Mesendoderm (in vitro differentiated cells): ENCODE data around the gene IPO7.
"Not testable (repeated sequence)": the region's sequence is repeated elsewhere in the genome, so short reads cannot be mapped to it uniquely, and the experiment has no call there.

Experiments used
- DNase-seq: peaks from one replicate; pipeline ENCODE4 v3.0.0; 2013
- H2AK5ac ChIP-seq: 2 replicates; pipeline ENCODE4 v1.6.1; 2013; ENCODE audit warnings: low read length, inconsistent platforms
- H2BK120ac ChIP-seq: 2 replicates; pipeline ENCODE4 v1.6.1; 2013; ENCODE audit warnings: low read depth, mild to moderate bottlenecking, low read length, moderate library complexity, mixed read lengths
- H2BK15ac ChIP-seq: replicated peaks from 2 replicates; pipeline ENCODE4 v1.6.1; 2013; ENCODE audit warnings: low read depth, mild to moderate bottlenecking, moderate library complexity
- H2BK5ac ChIP-seq: 2 replicates; pipeline ENCODE4 v1.6.1; 2013; ENCODE audit warnings: low read length, inconsistent platforms
- H3K18ac ChIP-seq: 2 replicates; pipeline ENCODE4 v1.6.1; 2013; ENCODE audit warnings: mild to moderate bottlenecking, low read length, mixed read lengths
- H3K23ac ChIP-seq: one replicate; pipeline ENCODE4 v1.6.1; 2013; ENCODE audit warnings: low read length
- H3K27ac ChIP-seq: 2 replicates; pipeline ENCODE4 v1.5.1; 2013; ENCODE audit warnings: low read depth, mild to moderate bottlenecking, inconsistent platforms, low read length, moderate library complexity
- H3K27me3 ChIP-seq: 2 replicates; pipeline ENCODE4 v1.6.1; 2013; ENCODE audit warnings: low read length, control low read depth, mild to moderate bottlenecking, inconsistent platforms; ENCODE audit not compliant: insufficient read depth, poor library complexity
- H3K36me3 ChIP-seq: 2 replicates; pipeline ENCODE4 v1.6.1; 2013; ENCODE audit warnings: low read length, inconsistent platforms; ENCODE audit not compliant: control insufficient read depth, insufficient read depth
- H3K4ac ChIP-seq: one replicate; pipeline ENCODE4 v1.6.1; 2013; ENCODE audit warnings: low read depth, mild to moderate bottlenecking, low read length, moderate library complexity
- H3K4me1 ChIP-seq: 2 replicates; pipeline ENCODE4 v1.6.1; 2013; ENCODE audit warnings: low read depth, low read length, inconsistent platforms; ENCODE audit not compliant: control insufficient read depth
- H3K4me2 ChIP-seq: 2 replicates; pipeline ENCODE4 v1.6.1; 2013; ENCODE audit warnings: low read length
- H3K4me3 ChIP-seq: 2 replicates; pipeline ENCODE4 v1.5.1; 2013; ENCODE audit warnings: mild to moderate bottlenecking, low read length
- H3K56ac ChIP-seq: one replicate; pipeline ENCODE4 v1.6.1; 2013; ENCODE audit warnings: low read length
- H3K79me1 ChIP-seq: 2 replicates; pipeline ENCODE4 v1.6.1; 2013; ENCODE audit warnings: low read length, inconsistent platforms
- H3K79me2 ChIP-seq: 2 replicates; pipeline ENCODE4 v1.6.1; 2013; ENCODE audit warnings: mild to moderate bottlenecking, low read length; ENCODE audit not compliant: control insufficient read depth, insufficient read depth
- H3K9ac ChIP-seq: 2 replicates; pipeline ENCODE4 v1.6.1; 2013; ENCODE audit warnings: low read length, inconsistent platforms
- H4K5ac ChIP-seq: one replicate; pipeline ENCODE4 v1.6.1; 2013; ENCODE audit warnings: low read length
- H4K8ac ChIP-seq: one replicate; pipeline ENCODE4 v1.6.1; 2013; ENCODE audit warnings: low read depth, mild to moderate bottlenecking, control low read depth, low read length, moderate library complexity
- WGBS: extraction: QIAGEN DNeasy Blood & Tissue Kit; methylation state at CpG from one replicate; pipeline ENCODE4 v1.1.7; 2013; ENCODE audit warnings: low lambda C conversion rate, missing lambda C conversion rate; ENCODE audit not compliant: insufficient coverage; ENCODE audit errors: extremely low coverage; 5-methylcytosine and 5-hydroxymethylcytosine counted together

IPO7 gene

GRCh38 chr11:9386901-9387300, 2.4 kb downstream of the IPO7 start:
- no peaks in the 10 kb centered on the region for H3K4me1 ChIP-seq
- H3K27ac ChIP-seq = no peak overlapping the region
- H3K9ac ChIP-seq = no peak overlapping the region
- no peak for DNase-seq
- no peak overlapping the region for H3K18ac ChIP-seq
- H3K79me1 ChIP-seq = no peaks in the 10 kb centered on the region
- no peak overlapping the region for H3K56ac ChIP-seq
- WGBS = no CpG with 5 or more reads among the region's 1 CpG
- H4K8ac ChIP-seq = no peak overlapping the region
- H3K23ac ChIP-seq = no peak overlapping the region
- no peak overlapping the region for H3K4me3 ChIP-seq
- no peaks in the 10 kb centered on the region for H3K36me3 ChIP-seq
- peaks cover 63% of the 10 kb centered on the region for H3K79me2 ChIP-seq
- no peak overlapping the region for H4K5ac ChIP-seq
- H2AK5ac ChIP-seq = no peak overlapping the region
- H3K4ac ChIP-seq = no peak overlapping the region
- H3K4me2 ChIP-seq = no peak overlapping the region
- H2BK120ac ChIP-seq = no peak overlapping the region
- no peak overlapping the region for H2BK5ac ChIP-seq
- no peak overlapping the region for H2BK15ac ChIP-seq
- no peaks in the 10 kb centered on the region for H3K27me3 ChIP-seq

DNA sequence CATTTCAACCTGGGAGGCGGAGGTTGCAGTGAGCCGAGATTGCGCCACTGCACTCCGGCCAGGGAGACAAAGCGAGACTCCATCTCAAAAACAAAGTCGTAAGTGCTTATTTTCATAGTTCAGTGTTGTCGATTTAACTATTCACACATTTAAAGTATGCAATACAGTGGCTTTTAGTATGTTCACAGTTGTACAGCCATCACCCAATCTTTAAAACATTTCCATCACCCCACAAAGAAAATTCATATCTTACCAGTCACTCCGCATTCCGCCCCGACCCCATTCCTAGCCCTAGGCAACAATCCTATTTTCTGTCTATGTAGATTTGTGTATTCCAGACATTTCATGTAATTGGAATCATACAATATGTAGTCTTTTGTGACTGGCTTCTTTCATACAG, 11.9 kb downstream of the IPO7 start:
- H3K4ac ChIP-seq = no peak overlapping the region
- DNase-seq = no peak
- H3K27me3 ChIP-seq = no peaks in the 10 kb centered on the region
- no CpG with 5 or more reads among the region's 10 CpGs for WGBS
- no peak overlapping the region for H4K8ac ChIP-seq
- H3K4me3 ChIP-seq = no peak overlapping the region
- no peaks in the 10 kb centered on the region for H3K79me1 ChIP-seq
- H3K56ac ChIP-seq = peak overlapping the region; percentile 15
- H3K27ac ChIP-seq = no peak overlapping the region
- H3K9ac ChIP-seq = no peak overlapping the region
- H3K79me2 ChIP-seq = peaks cover 89% of the 10 kb centered on the region
- H3K23ac ChIP-seq = no peak overlapping the region
- H4K5ac ChIP-seq = no peak overlapping the region
- H3K18ac ChIP-seq = no peak overlapping the region
- no peak overlapping the region for H2BK15ac ChIP-seq
- no peaks in the 10 kb centered on the region for H3K36me3 ChIP-seq
- no peak overlapping the region for H2BK120ac ChIP-seq
- no peaks in the 10 kb centered on the region for H3K4me1 ChIP-seq
- H2AK5ac ChIP-seq = no peak overlapping the region
- no peak overlapping the region for H3K4me2 ChIP-seq
- no peak overlapping the region for H2BK5ac ChIP-seq

GRCh38 chr11:9396752-9397151, 12.3 kb downstream of the IPO7 start:
- Histone ChIP-seq H3K79me1 (no peaks in the 10 kb centered on the region), H3K36me3 (no peaks in the 10 kb centered on the region), H3K27ac (no peak overlapping the region), H3K23ac (no peak overlapping the region), H4K8ac (no peak overlapping the region), H4K5ac (no peak overlapping the region), H3K4me3 (no peak overlapping the region), H3K56ac (no peak overlapping the region), H3K4me1 (no peaks in the 10 kb centered on the region), H2BK5ac (no peak overlapping the region), H2AK5ac (no peak overlapping the region), H2BK15ac (no peak overlapping the region), H3K4ac (no peak overlapping the region), H2BK120ac (no peak overlapping the region), H3K27me3 (no peaks in the 10 kb centered on the region), H3K9ac (no peak overlapping the region), H3K18ac (no peak overlapping the region), H3K4me2 (no peak overlapping the region), H3K79me2 (peaks cover 87% of the 10 kb centered on the region)
- DNase-seq = no peak
- no CpG with 5 or more reads among the region's 3 CpGs for WGBS

- Histone ChIP-seq H4K5ac (no peak overlapping the region), H2BK120ac (no peak overlapping the region), H3K36me3 (no peaks in the 10 kb centered on the region), H3K4me1 (no peaks in the 10 kb centered on the region), H3K56ac (no peak overlapping the region), H3K23ac (no peak overlapping the region), H3K18ac (no peak overlapping the region), H2AK5ac (no peak overlapping the region), H3K27ac (no peak overlapping the region), H3K27me3 (no peaks in the 10 kb centered on the region), H3K4me3 (no peak overlapping the region), H3K9ac (no peak overlapping the region), H4K8ac (no peak overlapping the region), H3K79me1 (no peaks in the 10 kb centered on the region), H3K4ac (no peak overlapping the region), H2BK5ac (no peak overlapping the region), H3K4me2 (no peak overlapping the region), H3K79me2 (peaks cover 86% of the 10 kb centered on the region), H2BK15ac (no peak overlapping the region)
- no peak for DNase-seq
- no CpG with 5 or more reads among the region's 4 CpGs for WGBS
Measured at GRCh38 chr11:9397746-9398680, 13.6 kb downstream of the IPO7 start.

DNA sequence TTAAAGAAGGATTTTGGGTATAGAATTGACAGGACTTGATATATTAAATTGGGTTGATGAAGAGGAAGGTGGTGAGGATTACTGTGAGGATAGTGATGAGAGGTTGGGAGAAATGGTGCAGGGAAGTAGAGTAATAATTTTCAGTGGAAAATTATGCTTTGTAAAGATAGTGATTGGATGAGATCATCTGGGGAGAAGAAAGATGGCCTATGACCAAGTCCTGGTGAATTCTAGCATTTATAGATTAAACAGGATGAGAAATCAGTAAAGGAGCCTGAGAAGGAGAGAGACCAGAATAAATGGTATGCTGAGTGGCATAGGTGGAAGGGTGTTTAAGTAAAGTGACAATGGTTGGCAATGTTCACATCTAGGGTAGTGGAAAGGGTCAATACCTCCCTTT, 15.0 kb downstream of the IPO7 start:
- Histone ChIP-seq H2BK15ac (no peak overlapping the region), H3K4me3 (no peak overlapping the region), H2AK5ac (no peak overlapping the region), H3K79me2 (peaks cover 80% of the 10 kb centered on the region), H3K4me1 (no peaks in the 10 kb centered on the region), H3K27ac (no peak overlapping the region), H3K23ac (no peak overlapping the region), H3K9ac (no peak overlapping the region), H4K8ac (no peak overlapping the region), H3K36me3 (no peaks in the 10 kb centered on the region), H4K5ac (no peak overlapping the region), H3K18ac (no peak overlapping the region), H3K56ac (no peak overlapping the region), H3K4ac (no peak overlapping the region), H2BK5ac (no peak overlapping the region), H2BK120ac (no peak overlapping the region), H3K27me3 (no peaks in the 10 kb centered on the region), H3K4me2 (no peak overlapping the region), H3K79me1 (no peaks in the 10 kb centered on the region)
- DNase-seq = no peak

DNA sequence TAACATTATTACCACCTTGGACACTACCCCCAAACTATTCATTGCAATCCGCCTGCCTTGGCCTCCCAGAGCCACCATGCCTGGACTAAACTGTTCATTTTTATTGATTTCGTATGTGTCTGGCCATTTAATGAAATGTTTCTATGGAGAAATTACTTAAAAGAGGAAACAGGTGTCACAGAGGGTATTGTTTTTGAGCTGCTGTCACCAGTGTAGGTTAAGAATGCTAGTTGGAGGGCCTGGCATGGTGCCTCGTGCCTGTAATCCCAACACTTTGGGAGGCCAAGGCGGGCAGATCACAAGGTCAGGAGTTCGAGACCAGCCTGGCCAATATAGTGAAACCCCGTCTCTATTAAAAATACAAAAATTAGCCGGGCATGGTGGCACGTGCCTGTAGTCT, 17.4 kb downstream of the IPO7 start:
- not testable (repeated sequence) for H2BK120ac ChIP-seq, H4K8ac ChIP-seq, H2BK15ac ChIP-seq, DNase-seq, H3K23ac ChIP-seq, H3K27ac ChIP-seq, H2AK5ac ChIP-seq, H3K56ac ChIP-seq, H4K5ac ChIP-seq, H3K27me3 ChIP-seq, H3K36me3 ChIP-seq, H3K4me3 ChIP-seq, H2BK5ac ChIP-seq, H3K9ac ChIP-seq, H3K18ac ChIP-seq, H3K79me1 ChIP-seq, H3K4me2 ChIP-seq, H3K4ac ChIP-seq, H3K4me1 ChIP-seq
- WGBS = no CpG with 5 or more reads among the region's 8 CpGs
- H3K79me2 ChIP-seq = peaks cover 71% of the 10 kb centered on the region
